HL-60/S4 (cell line): ENCODE results near the gene ZNF496.

Source experiments
- in situ Hi-C: fragments of 300-500 bp; cut with MboI; formaldehyde crosslinking; loops from 2 replicates; pipeline ENCODE4 v1.14.3; 2022; ENCODE audit warnings: low sequenced_read_pairs

The ZNF496 gene

GRCh38 chr1:247330548-247331171 is 1.0 kb downstream of the ZNF496 start:
- in situ Hi-C loops: no loop called here

- in situ Hi-C loops: no loop called here
Observed at GRCh38 chr1:247329097-247329617, 2.5 kb downstream of the ZNF496 start.

- in situ Hi-C loops: no loop called here
Observed at GRCh38 chr1:247328311-247328710, 3.4 kb downstream of the ZNF496 start.

GRCh38 chr1:247326411-247327130 is 5.1 kb downstream of the ZNF496 start:
- in situ Hi-C loops: no loop called here

- in situ Hi-C loops: no loop called here
Observed at GRCh38 chr1:247324923-247325322, 6.7 kb downstream of the ZNF496 start.

GRCh38 chr1:247324204-247324787 is 7.4 kb downstream of the ZNF496 start:
- in situ Hi-C loops: no loop called here

GRCh38 chr1:247322849-247323586 is 8.6 kb downstream of the ZNF496 start:
- in situ Hi-C loops: no loop called here

GRCh38 chr1:247322442-247322841 is 9.2 kb downstream of the ZNF496 start:
- in situ Hi-C loops: no loop called here

GRCh38 chr1:247317702-247318101 is 14.0 kb downstream of the ZNF496 start:
- in situ Hi-C loops: no loop called here

GRCh38 chr1:247316590-247317197 is 15.0 kb downstream of the ZNF496 start:
- in situ Hi-C loops: no loop called here

- in situ Hi-C loops: no loop called here
Observed at GRCh38 chr1:247304031-247304430, 27.6 kb downstream of the ZNF496 start.

- in situ Hi-C loops: no loop called here
Observed at GRCh38 chr1:247303216-247303615, 28.5 kb downstream of the ZNF496 start.

- in situ Hi-C loops: no loop called here
Observed at GRCh38 chr1:247301176-247301540, 30.5 kb downstream of the ZNF496 start.

- in situ Hi-C loops: no loop called here
Observed at GRCh38 chr1:247300491-247301175, 31.0 kb downstream of the ZNF496 start.

- in situ Hi-C loops: no loop called here
Observed at GRCh38 chr1:247299723-247300381, 31.8 kb downstream of the ZNF496 start.

- in situ Hi-C loops: no loop called here
Observed at GRCh38 chr1:247298701-247299100, 33.0 kb downstream of the ZNF496 start.

GRCh38 chr1:247298124-247298481 is 33.6 kb downstream of the ZNF496 start:
- in situ Hi-C loops: no loop called here

- in situ Hi-C loops: no loop called here
Observed at GRCh38 chr1:247297263-247298123, 34.2 kb downstream of the ZNF496 start.

GRCh38 chr1:247296599-247297180 is 35.0 kb downstream of the ZNF496 start:
- in situ Hi-C loops: no loop called here
